Islet of Langerhans (tissue), 1 donor: Measurements from ENCODE around the gene FAF2.

ENCODE experiments used
- FAIRE-seq: peaks from one replicate; lab custom pipeline; 2011; peaks lifted over from hg19 to GRCh38; lab: Jason Lieb, UNC

The FAF2 gene

GRCh38 chr5:176531902-176532493 lies 83.8 kb downstream of the FAF2 start:
- no peak for FAIRE-seq

- FAIRE-seq: no peak
Measured at GRCh38 chr5:176532795-176533194, 84.6 kb downstream of the FAF2 start.

- no peak for FAIRE-seq
Measured at GRCh38 chr5:176533390-176533789, 85.2 kb downstream of the FAF2 start.

- FAIRE-seq: no peak
Measured at GRCh38 chr5:176533894-176534611, 85.9 kb downstream of the FAF2 start.

- FAIRE-seq: no peak
Measured at GRCh38 chr5:176534640-176535039, 86.5 kb downstream of the FAF2 start.

GRCh38 chr5:176535101-176535663 lies 87.0 kb downstream of the FAF2 start:
- FAIRE-seq: no peak

GRCh38 chr5:176535664-176536131 lies 87.5 kb downstream of the FAF2 start:
- FAIRE-seq: no peak

- FAIRE-seq: no peak
Measured at GRCh38 chr5:176536132-176536901, 88.1 kb downstream of the FAF2 start.

- peak; percentile 71 for FAIRE-seq
Measured at GRCh38 chr5:176536902-176537553, 88.8 kb downstream of the FAF2 start, which contains the start of gene RNF44. Gene RNF44 (minus strand): TSS chr5:176537402. CDS start chr5:176532472, 4,930 bp downstream.

- peak; percentile 87 for FAIRE-seq
Measured at GRCh38 chr5:176537554-176538229, 89.5 kb downstream of the FAF2 start.

- no peak for FAIRE-seq
Measured at GRCh38 chr5:176538230-176538988, 90.2 kb downstream of the FAF2 start.

- no peak for FAIRE-seq
Measured at GRCh38 chr5:176538989-176539384, 90.8 kb downstream of the FAF2 start.

- FAIRE-seq: no peak
Measured at GRCh38 chr5:176540476-176540899, 92.3 kb downstream of the FAF2 start.

- FAIRE-seq: no peak
Measured at GRCh38 chr5:176540956-176541337, 92.8 kb downstream of the FAF2 start.

GRCh38 chr5:176541338-176542134 lies 93.4 kb downstream of the FAF2 start:
- no peak for FAIRE-seq

- no peak for FAIRE-seq
Measured at GRCh38 chr5:176542135-176542595, 94.0 kb downstream of the FAF2 start.

- no peak for FAIRE-seq
Measured at GRCh38 chr5:176542596-176543427, 94.6 kb downstream of the FAF2 start.

- FAIRE-seq: no peak
Measured at GRCh38 chr5:176543428-176544182, 95.4 kb downstream of the FAF2 start.
